HCT116 (cell line): Measurements from ENCODE around the gene SPHK1. TPM values are rescaled to one million over a fixed set of nuclear protein-coding genes. Genes with fewer than 3 reads are reported as not detected.

Experiments
- ATAC-seq: fragments of 200-7000 bp; cut with Tn5 transposase; 2 replicates; pipeline ENCODE4 v1.9.1; 2020; ENCODE audit warnings: mild to moderate bottlenecking, moderate library complexity
- BruUV-seq: library from RNA; stranded (reverse); fragments of 400-500 nt; replicated peaks from 2 replicates; lab custom pipeline; 2021; lab: Mats Ljungman, UMichigan
- CTCF ChIA-PET: fragments of 300-600 bp; sonication (Branson Sonifier 250); formaldehyde crosslinking; loops from one replicate; lab custom pipeline; 2021; ENCODE audit warnings: antibody characterized with exemption; lab: Charles Lee
- POLR2A ChIA-PET: fragments of 300-600, 350-600 bp; sonication (Branson Sonifier 250); formaldehyde crosslinking; loops from one replicate; lab custom pipeline; 2021; ENCODE audit warnings: antibody characterized with exemption; lab: Charles Lee
- RAD21 ChIA-PET, 2 experiments: fragments of 300-600 bp; sonication (Branson Sonifier 250); formaldehyde crosslinking; loops; one replicate each; lab custom pipeline; 2023; ENCODE audit warnings: low total read pairs in 2 of 2; ENCODE audit not compliant: uncharacterized antibody in 2 of 2, unreplicated experiment in 2 of 2, low non-redundant PET in 1 of 2; lab: Charles Lee
- DNase-seq: peaks from one replicate; pipeline ENCODE4 v3.0.0-alpha.2; 2010; ENCODE audit warnings: low read depth, low spot score
- H2AFZ ChIP-seq: fragments of 200-600 bp; shearing (Covaris generic), sonication (generic); 2 replicates; pipeline ENCODE4 v1.6.1; 2017; ENCODE audit warnings: low read depth, mixed run types, mixed read lengths, antibody characterized with exemption, low read length; ENCODE audit not compliant: poor library complexity, severe bottlenecking
- H3K27ac ChIP-seq: 2 replicates; pipeline ENCODE4 v1.5.1; 2012; ENCODE audit warnings: low read depth, low read length
- H3K27me3 ChIP-seq: fragments of 200-600 bp; sonication (generic); 2 replicates; pipeline ENCODE4 v1.6.1; 2016; ENCODE audit warnings: mixed run types, low read length, mixed read lengths; ENCODE audit not compliant: insufficient read depth
- H3K36me3 ChIP-seq, 2 experiments: fragments of 200-500 bp in 1 of 2; fragments of 200-600 bp in 1 of 2; sonication (Bioruptor generic) in 1 of 2; sonication (generic) in 1 of 2; 2 replicates each; pipeline versions ENCODE4 v1.5.1 to v1.6.1; 2014 to 2016; ENCODE audit warnings: low read length in 2 of 2, inconsistent platforms in 1 of 2, mixed read lengths in 1 of 2, mixed run types in 1 of 2; ENCODE audit not compliant: insufficient read depth in 2 of 2, control insufficient read depth in 1 of 2
- H3K4me1 ChIP-seq, 2 experiments: fragments of 200-600 bp in 1 of 2; sonication (generic) in 1 of 2; 2 replicates each; pipeline versions ENCODE4 v1.5.1 to v1.6.1; 2012 to 2017; ENCODE audit warnings: low read length in 2 of 2, inconsistent platforms in 1 of 2, mild to moderate bottlenecking in 1 of 2, mixed read lengths in 1 of 2, mixed run types in 1 of 2, moderate library complexity in 1 of 2; ENCODE audit not compliant: insufficient read depth in 2 of 2, control insufficient read depth in 1 of 2
- H3K4me2 ChIP-seq: fragments of 200-600 bp; sonication (generic); 2 replicates; pipeline ENCODE4 v1.6.1; 2017; ENCODE audit warnings: mixed run types, low read length, mixed read lengths
- H3K4me3 ChIP-seq, 2 experiments: fragments of 200-600 bp in 1 of 2; sonication (generic) in 1 of 2; replicated peaks in 1 of 2; 2 replicates each; pipeline ENCODE4 v1.5.1; 2011 to 2016; ENCODE audit warnings: low read length in 2 of 2, control low read depth in 1 of 2, low read depth in 1 of 2, mild to moderate bottlenecking in 1 of 2, mixed read lengths in 1 of 2, mixed run types in 1 of 2
- H3K79me2 ChIP-seq: fragments of 200-600 bp; sonication (generic); 2 replicates; pipeline ENCODE4 v1.6.1; 2017; ENCODE audit warnings: mild to moderate bottlenecking, mixed run types, low read length, moderate library complexity, mixed read lengths; ENCODE audit not compliant: insufficient read depth
- H3K9ac ChIP-seq: fragments of 200-600 bp; sonication (generic); 2 replicates; pipeline ENCODE4 v1.6.1; 2016; ENCODE audit warnings: low read length, mixed read lengths
- H3K9me2 ChIP-seq: fragments of 200-600 bp; sonication (generic), shearing (Covaris generic); 2 replicates; pipeline ENCODE4 v1.6.1; 2017; ENCODE audit warnings: mixed run types, mild to moderate bottlenecking, moderate library complexity; ENCODE audit not compliant: insufficient read depth
- H3K9me3 ChIP-seq, 2 experiments: fragments of 200-500 bp in 1 of 2; fragments of 200-600 bp in 1 of 2; sonication (Bioruptor generic) in 1 of 2; sonication (generic) in 1 of 2; 2 replicates each; pipeline ENCODE4 v1.6.1; 2014 to 2017; ENCODE audit warnings: low read length in 2 of 2, mixed read lengths in 2 of 2, inconsistent platforms in 1 of 2, low read depth in 1 of 2, mild to moderate bottlenecking in 1 of 2, mixed run types in 1 of 2, moderate library complexity in 1 of 2; ENCODE audit not compliant: control insufficient read depth in 1 of 2, insufficient read depth in 1 of 2
- H4K20me1 ChIP-seq: fragments of 200-600 bp; sonication (generic), shearing (Covaris generic); 2 replicates; pipeline ENCODE4 v1.6.1; 2017; ENCODE audit warnings: mixed run types, mild to moderate bottlenecking, moderate library complexity; ENCODE audit not compliant: insufficient read depth
- ELF1 ChIP-seq: IDR thresholded peaks from 2 replicates; pipeline ENCODE4 v1.6.1; 2012; ENCODE audit warnings: low read depth, borderline replicate concordance
- EZH2 ChIP-seq: fragments of 200-600 bp; sonication (generic); IDR thresholded peaks from 2 replicates; pipeline ENCODE4 v1.6.1; 2017; ENCODE audit warnings: antibody characterized with exemption, mixed run types
- EZH2phosphoT487 ChIP-seq: fragments of 200-600 bp; IDR thresholded peaks from 2 replicates; pipeline ENCODE4 v1.6.1; 2018; ENCODE audit warnings: antibody characterized with exemption, borderline replicate concordance
- FOSL1 ChIP-seq: IDR thresholded peaks from 2 replicates; pipeline ENCODE4 v1.6.1; 2012; ENCODE audit warnings: low read depth
- POLR2A ChIP-seq: IDR thresholded peaks from 2 replicates; pipeline ENCODE4 v1.7.0; 2011; ENCODE audit warnings: borderline replicate concordance; ENCODE audit not compliant: insufficient read depth, insufficient read length; ENCODE audit errors: extremely low read depth
- POLR2AphosphoS5 ChIP-seq: IDR thresholded peaks from 2 replicates; pipeline ENCODE4 v1.6.1; 2011; ENCODE audit warnings: mild to moderate bottlenecking, low read depth, low read length, moderate library complexity
- SRF ChIP-seq: IDR thresholded peaks from 2 replicates; pipeline ENCODE4 v1.6.1; 2012; ENCODE audit warnings: low read depth
- intact Hi-C: fragments of 100-400 bp; cut with micrococcal nuclease; formaldehyde crosslinking; loops from 2 replicates; pipeline ENCODE4 v1.10.0; 2022
- total RNA-seq: library from RNA; stranded (reverse); gene quantifications from one replicate; pipeline ENCODE4 v1.2.1, GENCODE V29; 2021; ENCODE audit not compliant: unreplicated experiment

Gene SPHK1
- total RNA-seq, 1 experiment from 2014 or later, result 4.6 TPM

GRCh38 chr17:76376318-76377133 lies 7.9 kb upstream of the SPHK1 start:
- no TSS peak for BruUV-seq
- POLR2A ChIA-PET, result no interaction called here
- H3K9ac ChIP-seq, result no peak overlapping the region

GRCh38 chr17:76378548-76379274 lies 5.7 kb upstream of the SPHK1 start:
- DNase-seq (no peak), ATAC-seq (no peak)
- H3K27ac ChIP-seq, result no peak overlapping the region
- no peaks in the 10 kb centered on the region for H3K9me3 ChIP-seq
- peaks cover 7 to 16% of the 10 kb centered on the region in 2 experiments for H3K4me1 ChIP-seq
- H3K4me2 ChIP-seq, result no peak overlapping the region
- H2AFZ ChIP-seq, result no peak overlapping the region
- BruUV-seq, result no TSS peak
- RAD21 ChIA-PET, result no interaction called here
- no peaks in the 10 kb centered on the region for H3K79me2 ChIP-seq
- intact Hi-C loops, result no loop called here
- H3K4me3 ChIP-seq, result no peak overlapping the region
- POLR2A ChIA-PET, result no interaction called here
- no peaks in the 10 kb centered on the region for H3K36me3 ChIP-seq
- H3K9me2 ChIP-seq, result no peaks in the 10 kb centered on the region
- no peak overlapping the region for H3K9ac ChIP-seq
- CTCF ChIA-PET, result interaction anchor here (0.9 to 5.3 kb wide), 3 partner anchors 8 to 13 kb away, joined by 4 to 40 read pairs (median 19); no protein-coding TSS in a partner anchor
- no peaks in the 10 kb centered on the region for H4K20me1 ChIP-seq
- no peaks in the 10 kb centered on the region for H3K27me3 ChIP-seq
- TF ChIP-seq POLR2A (no peak), SRF (no peak), EZH2 (no peak)

More at GRCh38 chr17:76376318-76377133, 7.9 kb upstream of the SPHK1 start:
- Histone ChIP-seq H3K27ac (no peak overlapping the region), H4K20me1 (no peaks in the 10 kb centered on the region)
- TF ChIP-seq EZH2phosphoT487 (no peak), POLR2A (no peak), FOSL1 (no peak), ELF1 (no peak), POLR2AphosphoS5 (no peak)
- TF ChIP-seq, all 23 proteins: peak for 0
- Histone ChIP-seq H3K4me1 (peaks cover 0 to 7% of the 10 kb centered on the region in 2 experiments; a peak in 1 of 4 replicates), H3K4me3 (no peak overlapping the region), H3K79me2 (no peaks in the 10 kb centered on the region), H3K4me2 (no peak overlapping the region), H3K27me3 (no peaks in the 10 kb centered on the region), H3K9me3 (no peaks in the 10 kb centered on the region), H3K9me2 (no peaks in the 10 kb centered on the region), H2AFZ (no peak overlapping the region), H3K36me3 (no peaks in the 10 kb centered on the region)
- DNase-seq (no peak), ATAC-seq (peak; percentile 18; the same call in 1 of the 2 replicates)
- intact Hi-C loops, result no loop called here
- ChIA-PET RAD21 (no interaction called here), CTCF (interaction anchor here (0.9 to 1.6 kb wide), 3 partner anchors 9 to 21 kb away, joined by 3 to 8 read pairs (median 4); no protein-coding TSS in a partner anchor)
